SK-N-MC (cell line): ENCODE measurements around the gene WASHC3.

Experiments
- EZH2 ChIP-seq: fragments of 200-600 bp; sonication (generic); IDR thresholded peaks from one replicate; pipeline ENCODE4 v1.6.1; 2017; ENCODE audit warnings: antibody characterized with exemption
- POLR2AphosphoS5 ChIP-seq: IDR thresholded peaks from 2 replicates; pipeline ENCODE4 v1.6.1; 2012; ENCODE audit warnings: mild to moderate bottlenecking, low read depth, low read length, borderline replicate concordance

GRCh38 chr12:102096855-102097254 lies 35.1 kb upstream of the WASHC3 start:
- TF ChIP-seq POLR2AphosphoS5 (no peak), EZH2 (no peak)
